G401 (cell line): ENCODE measurements around the gene PTPN22. TPM values are rescaled to one million over a fixed set of nuclear protein-coding genes. Genes with fewer than 3 reads are reported as not detected.

Source experiments
- DNase-seq: peaks from one replicate; pipeline ENCODE4 v3.0.0-alpha.2; 2015; ENCODE audit warnings: low spot score
- in situ Hi-C: cut with HindIII; loops from 2 replicates; pipeline ENCODE4 v1.10.0; 2016; ENCODE audit warnings: low sequenced_read_pairs, mixed read lengths
- total RNA-seq: library from RNA; depleted of rRNA; stranded (reverse); fragments of >200 nt; shearing (Covaris generic); gene quantifications from 2 replicates; pipeline ENCODE4 v1.2.3, GENCODE V29; 2014; rRNA removed

The PTPN22 gene
- total RNA-seq: not detected in 2 replicates

- DNase-seq: no peak
- in situ Hi-C loops: no loop called here
Measured at GRCh38 chr1:113871597-113872113, at the start of gene PTPN22. Gene PTPN22 (minus strand): TSS chr1:113871712.

GRCh38 chr1:113918243-113918642 lies 46.7 kb upstream of the PTPN22 start:
- DNase-seq: no peak
- in situ Hi-C loops: no loop called here

DNA sequence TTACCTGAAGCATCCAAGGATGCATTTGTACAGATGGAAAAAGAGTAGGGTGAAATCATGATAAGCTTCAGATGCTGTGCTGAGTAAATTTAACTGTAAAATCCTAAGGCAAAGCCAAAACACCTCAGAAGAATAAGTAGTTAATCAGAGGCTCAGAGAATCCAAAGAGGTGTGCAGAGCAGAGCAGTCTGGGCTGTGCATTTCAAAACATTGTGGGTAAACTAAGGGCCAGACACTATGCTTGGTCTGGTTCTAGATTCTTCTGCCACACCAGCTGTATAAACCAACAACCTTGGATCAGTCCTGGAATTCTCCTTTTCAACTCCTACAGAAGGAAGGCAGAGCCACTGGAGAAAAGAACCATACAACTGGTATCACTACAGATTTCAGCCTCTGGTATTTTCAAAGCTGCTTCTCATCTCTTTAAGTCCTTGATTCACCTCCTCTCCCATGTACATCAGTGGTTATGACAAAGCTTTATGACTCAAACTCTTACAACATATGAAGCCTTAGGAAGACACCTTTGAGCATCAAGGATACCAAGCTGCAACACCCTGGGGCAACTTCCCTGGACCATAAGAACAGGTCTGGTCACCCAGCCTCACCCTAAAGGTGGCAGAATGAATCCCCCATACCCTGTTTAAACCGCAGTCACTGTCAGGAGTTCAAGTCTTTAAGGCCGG lies 46.0 kb upstream of the PTPN22 start:
- no peak for DNase-seq
- in situ Hi-C loops: no loop called here

DNA sequence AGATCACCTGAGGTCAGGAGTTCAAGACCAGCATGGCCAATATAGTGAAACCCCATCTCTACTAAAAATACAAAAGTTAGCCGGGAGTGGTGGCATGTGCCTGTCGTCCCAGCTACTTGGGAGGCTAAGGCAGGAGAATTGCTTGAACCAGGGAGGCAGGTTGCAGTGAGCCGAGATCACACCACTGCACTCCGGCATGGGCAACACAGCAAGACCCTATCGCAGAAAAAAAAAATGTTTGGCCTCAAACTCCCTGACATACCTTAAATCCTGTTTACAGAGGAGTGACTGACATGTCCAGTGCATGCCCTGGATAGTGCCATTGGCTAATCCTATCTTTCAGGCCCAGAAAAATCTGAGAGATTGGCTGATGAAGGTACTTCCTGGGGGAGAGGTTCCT lies 45.5 kb upstream of the PTPN22 start:
- DNase-seq: no peak
- in situ Hi-C loops: no loop called here

- peak; percentile 59 for DNase-seq
- in situ Hi-C loops: no loop called here
Measured at GRCh38 chr1:113913887-113914664, 42.6 kb upstream of the PTPN22 start.

DNA sequence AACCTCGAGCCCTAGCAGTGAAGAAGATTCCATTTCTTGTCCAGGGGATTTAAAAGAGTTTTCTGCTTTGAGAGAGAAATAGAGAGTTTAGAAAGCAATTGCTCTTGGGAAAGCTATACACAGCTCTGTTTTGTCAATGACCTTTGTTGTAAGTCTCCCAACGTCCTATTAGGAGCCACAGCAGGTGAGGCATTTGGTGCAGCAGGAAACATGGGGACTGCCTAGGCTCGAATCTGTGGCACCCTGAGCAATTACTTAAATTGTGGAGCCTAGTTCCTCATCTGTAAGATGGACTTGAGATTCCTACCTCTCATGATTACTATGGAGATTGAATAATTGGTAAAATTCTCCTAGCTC lies 41.8 kb upstream of the PTPN22 start:
- in situ Hi-C loops: no loop called here
- DNase-seq: no peak

DNA sequence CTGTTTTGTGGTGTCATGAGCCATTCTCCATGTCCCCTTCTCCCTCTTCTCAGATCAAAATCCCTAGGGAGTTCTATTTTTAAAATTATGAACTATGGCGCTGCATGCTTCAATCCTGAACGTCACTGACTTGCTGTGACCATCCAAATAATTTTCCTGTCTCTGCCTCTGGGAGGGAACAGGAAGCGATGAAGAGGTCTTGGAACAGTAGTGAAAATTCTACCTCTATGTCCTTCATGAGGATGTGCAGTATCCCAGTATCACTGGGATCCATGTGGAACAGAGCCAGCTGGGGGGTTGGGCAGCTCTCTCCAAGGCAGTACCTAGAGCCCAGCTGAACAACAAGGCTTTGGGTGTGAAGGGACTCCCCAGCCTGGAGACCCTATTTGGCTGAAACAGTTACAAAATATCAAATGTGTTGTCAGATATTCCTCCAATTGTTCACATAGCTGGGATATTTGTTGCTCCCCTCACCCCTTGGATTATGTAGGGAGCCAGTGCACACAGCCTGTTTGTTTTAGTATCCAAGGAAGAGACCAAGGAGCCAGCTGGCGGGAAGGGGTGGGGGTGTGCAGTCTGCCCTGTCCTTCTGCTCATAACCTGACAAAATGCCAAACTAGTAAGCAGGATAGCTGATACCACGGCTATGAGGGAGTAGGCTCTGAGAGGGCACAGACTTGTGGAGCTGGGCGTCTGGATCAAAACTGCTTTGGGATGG lies 41.2 kb upstream of the PTPN22 start:
- peak; percentile 96 for DNase-seq
- in situ Hi-C loops: no loop called here

DNA sequence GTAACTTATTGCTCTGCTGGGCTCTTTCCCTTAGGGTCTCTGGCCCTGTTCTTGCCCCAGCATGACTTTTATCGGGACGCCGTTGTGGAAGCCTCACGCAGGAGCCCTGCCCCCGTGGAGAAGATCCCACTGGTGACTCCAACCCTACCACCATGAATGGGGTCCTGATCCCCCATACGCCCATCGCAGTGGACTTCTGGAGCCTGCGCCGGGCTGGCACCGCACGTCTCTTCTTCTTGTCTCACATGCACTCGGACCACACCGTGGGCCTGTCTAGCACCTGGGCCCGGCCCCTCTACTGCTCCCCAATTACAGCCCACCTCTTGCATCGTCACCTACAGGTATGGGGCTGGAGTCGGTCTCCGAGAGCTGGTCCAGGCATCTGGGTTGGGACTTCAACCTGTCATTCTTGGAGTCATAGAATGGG lies 33.9 kb upstream of the PTPN22 start:
- in situ Hi-C loops: no loop called here
- peak; percentile 46 for DNase-seq

GRCh38 chr1:113904674-113905434 lies 33.3 kb upstream of the PTPN22 start, which contains the start of the genes AP4B1 and DCLRE1B:
Gene AP4B1 (minus strand): TSS chr1:113904799. CDS start chr1:113904717, 82 bp downstream.
Gene DCLRE1B (plus strand): TSS chr1:113905326. CDS start chr1:113905587, 261 bp downstream.
- DNase-seq: peak; percentile 99
- in situ Hi-C loops: no loop called here

DNA sequence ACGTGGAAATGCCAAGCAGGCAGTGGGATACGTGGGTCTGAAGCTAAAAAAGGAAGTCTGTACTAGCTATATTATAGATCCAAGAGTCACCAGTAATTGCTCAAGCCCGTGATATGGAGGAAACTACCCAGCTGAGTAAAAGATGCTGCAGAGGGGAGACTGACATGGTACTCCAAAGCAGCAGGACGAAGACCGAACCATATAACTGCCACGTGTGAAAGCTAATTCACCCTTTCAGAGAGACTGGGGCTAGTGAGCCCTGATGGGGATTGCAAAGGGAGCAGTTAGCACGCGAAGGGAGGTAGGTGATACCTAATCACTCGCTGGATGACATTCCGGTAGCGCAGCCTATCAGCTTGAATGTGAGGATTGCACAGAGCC lies 32.8 kb upstream of the PTPN22 start:
- DNase-seq: peak; percentile 49
- in situ Hi-C loops: no loop called here

DNA sequence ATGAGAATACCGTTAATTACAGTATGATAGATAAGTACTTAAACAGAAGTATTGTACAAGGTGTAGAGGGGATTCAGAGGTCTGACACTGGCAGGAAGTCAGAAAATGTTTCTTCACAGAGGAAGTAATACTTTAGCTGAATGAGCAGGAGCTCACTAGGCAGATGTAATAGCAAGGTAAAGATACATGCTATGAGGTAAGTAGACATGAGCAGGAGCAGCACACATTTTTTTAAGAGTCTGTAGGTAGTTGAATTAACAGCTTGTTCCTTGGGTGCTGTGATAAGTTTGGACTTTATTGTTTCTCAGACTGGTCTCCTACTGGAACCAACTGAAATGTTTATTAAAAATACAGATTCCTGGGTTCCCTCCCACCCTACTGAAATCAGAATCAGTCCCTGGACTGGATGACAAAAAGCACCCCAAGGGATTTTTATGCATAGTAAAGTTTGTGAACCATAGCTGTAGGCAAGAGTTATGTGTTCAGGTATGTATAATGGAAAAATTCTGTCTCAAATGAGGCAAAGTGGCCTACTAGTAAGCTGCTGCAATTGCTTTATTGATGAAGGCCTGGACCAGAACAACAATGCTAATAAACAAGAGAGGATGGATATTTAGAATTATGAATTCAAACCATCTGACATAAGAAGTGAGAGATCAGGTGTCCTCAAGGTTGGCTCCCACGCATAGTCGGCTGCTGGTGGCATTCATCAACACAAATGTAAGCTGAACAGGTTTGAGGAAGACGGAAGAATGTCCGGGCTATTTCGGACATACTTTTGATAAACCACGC lies 32.2 kb upstream of the PTPN22 start:
- DNase-seq: no peak
- in situ Hi-C loops: no loop called here

GRCh38 chr1:113901191-113901590 lies 29.7 kb upstream of the PTPN22 start:
- in situ Hi-C loops: no loop called here
- DNase-seq: no peak

DNA sequence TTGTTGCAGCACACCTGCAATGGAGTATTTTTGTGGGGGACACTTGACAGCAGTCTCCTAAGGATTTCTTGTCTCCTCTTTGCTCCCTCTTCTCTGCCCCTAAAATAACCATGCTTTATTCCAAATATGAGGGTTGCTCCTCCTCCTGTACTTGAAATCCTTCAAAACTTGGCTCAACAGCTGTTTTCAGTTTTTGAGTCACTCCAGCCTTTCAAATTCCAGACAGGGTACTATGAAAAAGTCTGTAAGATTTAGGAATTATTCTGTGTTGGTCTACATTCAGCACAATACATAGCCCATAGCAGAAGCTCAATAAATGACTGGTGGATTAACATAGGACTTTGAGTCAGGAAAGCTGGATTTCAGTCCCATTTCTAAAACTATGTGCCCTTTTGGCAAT lies 27.6 kb upstream of the PTPN22 start:
- in situ Hi-C loops: no loop called here
- no peak for DNase-seq

DNA sequence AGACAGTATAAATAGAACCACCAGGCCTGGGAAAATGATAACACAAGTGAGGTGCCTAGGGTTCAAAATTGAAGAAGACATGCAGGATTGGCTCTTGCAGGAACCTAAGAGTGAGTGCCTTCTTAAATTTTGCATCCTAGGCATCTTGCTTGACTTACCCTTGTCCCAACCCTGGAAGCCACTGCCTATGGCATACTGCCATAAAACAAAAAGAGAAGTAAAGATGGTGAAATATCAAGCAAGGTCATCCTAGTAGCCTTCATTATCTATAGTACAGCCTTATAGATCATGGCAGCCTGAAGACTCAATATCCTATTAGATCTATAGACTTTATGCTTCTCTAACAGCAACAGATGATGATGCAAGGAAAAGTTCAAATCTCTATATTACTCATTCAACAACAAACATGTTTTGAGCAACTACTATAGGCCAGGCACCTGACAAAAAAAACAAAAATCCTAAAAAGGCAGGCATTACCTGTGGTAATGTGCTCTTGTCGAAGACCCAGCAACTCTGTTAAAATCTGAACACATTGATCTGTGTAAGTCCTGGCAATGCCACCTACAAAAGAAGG lies 26.8 kb upstream of the PTPN22 start:
- in situ Hi-C loops: no loop called here
- no peak for DNase-seq

GRCh38 chr1:113895961-113896360 lies 24.4 kb upstream of the PTPN22 start:
- in situ Hi-C loops: no loop called here
- DNase-seq: no peak

DNA sequence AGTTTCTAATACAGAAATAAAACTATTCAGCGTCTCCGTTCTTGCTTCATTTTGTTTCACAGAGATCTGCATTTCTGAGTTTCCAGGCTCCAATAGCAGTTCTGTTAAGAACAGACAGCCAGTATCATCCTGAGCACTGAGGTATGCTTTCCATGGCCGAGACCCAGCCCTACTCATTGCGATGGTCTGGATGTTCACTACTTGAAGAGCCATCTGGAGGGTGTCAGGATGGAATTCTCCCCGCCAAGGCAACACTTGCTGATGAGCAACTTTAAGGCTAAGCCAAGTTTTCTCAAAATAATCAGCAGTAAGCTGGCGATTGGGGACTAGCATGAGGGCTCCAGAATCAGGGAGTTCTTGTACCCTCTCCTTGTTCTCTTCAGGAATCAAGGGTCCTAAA lies 23.6 kb upstream of the PTPN22 start:
- peak; percentile 76 for DNase-seq
- in situ Hi-C loops: no loop called here

- in situ Hi-C loops: no loop called here
- no peak for DNase-seq
Measured at GRCh38 chr1:113893267-113893666, 21.8 kb upstream of the PTPN22 start.

DNA sequence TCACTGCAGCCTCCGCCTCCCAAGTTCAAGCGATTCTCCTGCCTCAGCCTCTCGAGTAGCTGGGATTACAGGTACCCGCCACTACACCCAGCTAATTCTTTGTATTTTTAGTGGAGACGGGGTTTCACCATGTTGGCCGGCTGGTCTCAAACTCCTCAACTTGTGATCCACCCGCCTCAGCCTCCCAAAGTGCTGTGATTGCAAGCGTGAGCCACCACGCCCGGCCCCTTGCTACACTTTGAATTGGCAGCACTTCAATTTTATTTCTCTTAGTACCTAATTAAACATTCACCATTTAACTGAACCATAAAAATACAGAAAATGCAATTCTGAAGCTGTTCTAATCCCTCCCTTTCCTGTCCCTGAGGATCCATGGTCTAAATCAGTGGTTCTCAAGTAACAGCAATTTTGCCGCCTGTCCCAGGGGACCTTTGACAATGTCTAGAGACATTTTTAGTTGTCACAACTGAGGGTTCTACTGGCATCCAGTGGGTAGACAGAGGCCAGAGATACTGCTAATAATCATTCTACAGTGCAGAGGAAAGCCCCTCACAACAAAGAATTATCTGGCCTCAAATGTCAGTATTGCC lies 20.2 kb upstream of the PTPN22 start:
- DNase-seq: no peak
- in situ Hi-C loops: no loop called here
